OCI-LY1 (cell line): ENCODE results near the gene MYO18A.

Source experiments
- H2AFZ ChIP-seq: fragments of 200-600 bp; sonication (generic), shearing (Covaris generic); 2 replicates; pipeline ENCODE4 v1.6.0; 2014; ENCODE audit warnings: antibody characterized with exemption, mild to moderate bottlenecking, low read length
- H3F3A ChIP-seq: fragments of 200-600 bp; sonication (generic), shearing (Covaris generic); 2 replicates; pipeline ENCODE4 v1.6.0; 2014; ENCODE audit warnings: mild to moderate bottlenecking, antibody characterized with exemption, low read length, moderate library complexity; ENCODE audit not compliant: insufficient read depth
- H3K27ac ChIP-seq: fragments of 200-600 bp; sonication (generic); 2 replicates; pipeline ENCODE4 v1.5.1; 2014; ENCODE audit warnings: low read length, mixed run types, mild to moderate bottlenecking, low read depth; ENCODE audit not compliant: poor library complexity, severe bottlenecking
- H3K27me3 ChIP-seq: fragments of 200-600 bp; sonication (generic); 2 replicates; pipeline ENCODE4 v1.6.0; 2014; ENCODE audit warnings: antibody characterized with exemption, mild to moderate bottlenecking, low read length, moderate library complexity; ENCODE audit not compliant: insufficient read depth
- H3K36me3 ChIP-seq: fragments of 200-600 bp; sonication (generic); 2 replicates; pipeline ENCODE4 v1.6.1; 2014; ENCODE audit warnings: mild to moderate bottlenecking, antibody characterized with exemption, low read length, moderate library complexity, mixed read lengths; ENCODE audit not compliant: insufficient read depth
- H3K4me1 ChIP-seq: fragments of 200-600 bp; sonication (generic); 2 replicates; pipeline ENCODE4 v1.5.1; 2014; ENCODE audit warnings: mild to moderate bottlenecking, low read length, moderate library complexity; ENCODE audit not compliant: insufficient read depth, severe bottlenecking
- H3K4me2 ChIP-seq: fragments of 200-600 bp; sonication (generic), shearing (Covaris generic); 2 replicates; pipeline ENCODE4 v1.6.1; 2014; ENCODE audit warnings: low read length
- H3K4me3 ChIP-seq: fragments of 200-600 bp; sonication (generic); 2 replicates; pipeline ENCODE4 v1.5.1; 2014; ENCODE audit warnings: low read length, low read depth, mild to moderate bottlenecking, mixed read lengths; ENCODE audit not compliant: poor library complexity, severe bottlenecking
- H3K79me2 ChIP-seq: fragments of 200-600 bp; shearing (Covaris generic); 2 replicates; pipeline ENCODE4 v1.6.1; 2016; ENCODE audit warnings: mixed run types, low read length, mixed read lengths; ENCODE audit not compliant: insufficient read depth
- H3K9ac ChIP-seq: fragments of 200-600 bp; sonication (generic), shearing (Covaris generic); 2 replicates; pipeline ENCODE4 v1.6.1; 2014; ENCODE audit warnings: mild to moderate bottlenecking, low read length, mixed read lengths
- H3K9me2 ChIP-seq: fragments of 200-600 bp; sonication (generic), shearing (Covaris generic); 2 replicates; pipeline ENCODE4 v1.6.1; 2014; ENCODE audit warnings: low read depth, mild to moderate bottlenecking, low read length, mixed read lengths
- H3K9me3 ChIP-seq: fragments of 200-600 bp; shearing (Covaris generic); 2 replicates; pipeline ENCODE4 v1.6.1; 2014; ENCODE audit warnings: low read length, mixed read lengths
- H4K20me1 ChIP-seq: fragments of 200-600 bp; sonication (generic), shearing (Covaris generic); 2 replicates; pipeline ENCODE4 v1.6.0; 2016; ENCODE audit warnings: mild to moderate bottlenecking, low read length; ENCODE audit not compliant: insufficient read depth
- CTCF ChIP-seq: fragments of 200-600 bp; sonication (generic), shearing (Covaris generic); IDR thresholded peaks from 2 replicates; pipeline ENCODE4 v1.5.1; 2017; ENCODE audit warnings: mild to moderate bottlenecking, antibody characterized with exemption, low read length, moderate library complexity, mixed read lengths
- EZH2 ChIP-seq: fragments of 200-600 bp; sonication (generic), shearing (Covaris generic); IDR thresholded peaks from 2 replicates; pipeline ENCODE4 v1.8.0; 2017; ENCODE audit warnings: borderline replicate concordance, mixed run types, mild to moderate bottlenecking, antibody characterized with exemption, low read length, moderate library complexity, mixed read lengths

MYO18A gene

GRCh38 chr17:29051731-29052130 is 128.5 kb downstream of the MYO18A start:
- Histone ChIP-seq H3K9ac (no peak overlapping the region), H3K4me3 (no peak overlapping the region), H3F3A (no peaks in the 10 kb centered on the region), H3K79me2 (no peaks in the 10 kb centered on the region), H3K9me3 (no peaks in the 10 kb centered on the region), H3K4me1 (no peaks in the 10 kb centered on the region), H4K20me1 (no peaks in the 10 kb centered on the region), H2AFZ (no peak overlapping the region), H3K4me2 (no peak overlapping the region), H3K36me3 (no peaks in the 10 kb centered on the region), H3K27me3 (peaks cover 20% of the 10 kb centered on the region), H3K27ac (no peak overlapping the region), H3K9me2 (no peaks in the 10 kb centered on the region)
- no peak for TF ChIP-seq CTCF
- TF ChIP-seq EZH2: no peak

- Histone ChIP-seq H3K9me2 (no peaks in the 10 kb centered on the region), H2AFZ (no peak overlapping the region), H3K9ac (no peak overlapping the region), H3K4me3 (no peak overlapping the region), H3K9me3 (no peaks in the 10 kb centered on the region), H4K20me1 (no peaks in the 10 kb centered on the region), H3K27me3 (peaks cover 20% of the 10 kb centered on the region), H3K4me1 (no peaks in the 10 kb centered on the region), H3F3A (no peaks in the 10 kb centered on the region), H3K36me3 (no peaks in the 10 kb centered on the region), H3K4me2 (no peak overlapping the region), H3K27ac (no peak overlapping the region), H3K79me2 (no peaks in the 10 kb centered on the region)
- TF ChIP-seq CTCF (no peak), EZH2 (no peak)
These were observed 129.0 kb downstream of the MYO18A start for GRCh38 chr17:29051194-29051593.

GRCh38 chr17:29050176-29050575 is 130.0 kb downstream of the MYO18A start:
- H3K4me1 ChIP-seq: no peaks in the 10 kb centered on the region
- no peaks in the 10 kb centered on the region for H3K9me2 ChIP-seq
- H4K20me1 ChIP-seq: no peaks in the 10 kb centered on the region
- no peaks in the 10 kb centered on the region for H3K9me3 ChIP-seq
- no peak overlapping the region for H3K9ac ChIP-seq
- H3K27ac ChIP-seq: no peak overlapping the region
- TF ChIP-seq CTCF (no peak), EZH2 (no peak)
- peaks cover 20% of the 10 kb centered on the region for H3K27me3 ChIP-seq
- H3K4me3 ChIP-seq: no peak overlapping the region
- H3K36me3 ChIP-seq: no peaks in the 10 kb centered on the region
- no peak overlapping the region for H2AFZ ChIP-seq
- H3K79me2 ChIP-seq: no peaks in the 10 kb centered on the region
- H3F3A ChIP-seq: no peaks in the 10 kb centered on the region
- H3K4me2 ChIP-seq: no peak overlapping the region
